ENCODE results near the gene WDFY4. TPM values are rescaled to one million over a fixed set of nuclear protein-coding genes. Genes with fewer than 3 reads are reported as not detected.

The WDFY4 gene
- total and polyA plus RNA-seq, 4 donors, result 0.57 to 7.1 (median 2.0) TPM

GRCh38 chr10:48714088-48714487 is 29.4 kb downstream of the WDFY4 start:
- TF ChIP-seq JUND (IDR thresholded peaks at IDR 0.05) (no peak), REST (IDR thresholded peaks at IDR 0.05) (no peak), YY1 (IDR thresholded peaks at IDR 0.05) (no peak), FOXA2 (IDR thresholded peaks at IDR 0.05) (no peak)
- Histone ChIP-seq H3K4me1 (ENCODE audit: control insufficient read depth in 4 of 4, insufficient read depth in 4 of 4, low read length in 3 of 4) (no peaks in the 10 kb centered on the region), H3K27me3 (ENCODE audit: control insufficient read depth in 4 of 4, insufficient read depth in 4 of 4, low read length in 3 of 4) (no peaks in the 10 kb centered on the region), H3K9me3 (ENCODE audit: control insufficient read depth in 4 of 4, low read length in 3 of 4) (peaks cover 2 to 13% (median 9%) of the 10 kb centered on the region in 4 donors), H3K27ac (ENCODE audit: low read depth in 1 of 2, low read length in 2 of 2) (no peak overlapping the region), H3K36me3 (ENCODE audit: control insufficient read depth in 4 of 4, insufficient read depth in 3 of 4, low read depth in 1 of 4, low read length in 3 of 4) (no peaks in the 10 kb centered on the region), H3K9ac (ENCODE audit: low read depth in 1 of 2, low read length in 2 of 2) (no peak overlapping the region), H3K4me3 (ENCODE audit: low read depth in 1 of 3, low read length in 3 of 3) (no peak overlapping the region)
- DNase-seq (ENCODE audit: low spot score), result no peak

GRCh38 chr10:48716416-48716815 is 31.7 kb downstream of the WDFY4 start:
- Histone ChIP-seq H3K4me3 (ENCODE audit: low read depth in 1 of 3, low read length in 3 of 3) (no peak overlapping the region), H3K4me1 (ENCODE audit: control insufficient read depth in 4 of 4, insufficient read depth in 4 of 4, low read length in 3 of 4) (no peaks in the 10 kb centered on the region), H3K9ac (ENCODE audit: low read depth in 1 of 2, low read length in 2 of 2) (no peak overlapping the region), H3K27ac (ENCODE audit: low read depth in 1 of 2, low read length in 2 of 2) (no peak overlapping the region), H3K36me3 (ENCODE audit: control insufficient read depth in 4 of 4, insufficient read depth in 3 of 4, low read depth in 1 of 4, low read length in 3 of 4) (no peaks in the 10 kb centered on the region), H3K27me3 (ENCODE audit: control insufficient read depth in 4 of 4, insufficient read depth in 4 of 4, low read length in 3 of 4) (no peaks in the 10 kb centered on the region), H3K9me3 (ENCODE audit: control insufficient read depth in 4 of 4, low read length in 3 of 4) (peaks cover 2 to 13% (median 9%) of the 10 kb centered on the region in 4 donors)
- 69% methylated on average over 4 of the region's 4 CpGs for WGBS
- DNase-seq (ENCODE audit: low spot score), result no peak
- no peak for TF ChIP-seq FOXA2 (IDR thresholded peaks at IDR 0.05)
- TF ChIP-seq MAX (IDR thresholded peaks at IDR 0.05), result no peak
- TF ChIP-seq HNF4G (IDR thresholded peaks at IDR 0.05), result no peak
- no peak for TF ChIP-seq CTCF (IDR thresholded peaks at IDR 0.05; ENCODE audit: low read depth, low read length, missing input control)
- TF ChIP-seq ATF3 (IDR thresholded peaks at IDR 0.05), result no peak
- no peak for TF ChIP-seq HNF4A (conservative IDR thresholded peaks at IDR 0.05)
- no peak for TF ChIP-seq JUND (IDR thresholded peaks at IDR 0.05)
- TF ChIP-seq RAD21 (IDR thresholded peaks at IDR 0.05), result no peak
- no peak for TF ChIP-seq EGR1 (IDR thresholded peaks at IDR 0.05; ENCODE audit: low read depth in 2 of 2)
- TF ChIP-seq FOXA1 (IDR thresholded peaks at IDR 0.05), result no peak
- TF ChIP-seq YY1 (IDR thresholded peaks at IDR 0.05), result no peak
- no peak for TF ChIP-seq TAF1 (conservative IDR thresholded peaks at IDR 0.05)
- TF ChIP-seq ZBTB33 (IDR thresholded peaks at IDR 0.05), result no peak
- no peak for TF ChIP-seq REST (IDR thresholded peaks at IDR 0.05)
- no peak for TF ChIP-seq SP1 (IDR thresholded peaks at IDR 0.05)
- TF ChIP-seq GABPA (IDR thresholded peaks at IDR 0.05 in 1 of 2, conservative IDR thresholded peaks at IDR 0.05 in 1 of 2), result no peak
- no peak for TF ChIP-seq NR2F2 (IDR thresholded peaks at IDR 0.05)

Data from liver (tissue), 9 donors.